K562 (cell line): ENCODE data around the gene EGFL7. TPM values are rescaled to one million over a fixed set of nuclear protein-coding genes. Genes with fewer than 3 reads are reported as not detected.

Source experiments
- ARID2 ChIP-seq: fragments of 450-650 bp; IDR thresholded peaks from 2 replicates; pipeline ENCODE4 v1.6.1; 2017; ENCODE audit warnings: antibody characterized with exemption, mild to moderate bottlenecking
- BACH1 ChIP-seq: fragments of 200-800 bp; sonication (Bioruptor generic); IDR thresholded peaks from 2 replicates; pipeline ENCODE4 v1.6.1; 2016; ENCODE audit warnings: missing genetic modification characterization, missing compliant biosample characterization
- BRD4 ChIP-seq: fragments of 200-600 bp; sonication (generic); IDR thresholded peaks from 2 replicates; pipeline ENCODE4 v1.6.1; 2017; ENCODE audit warnings: inconsistent platforms
- ELK1 ChIP-seq: sonication (generic); formaldehyde crosslinking; IDR thresholded peaks from 2 replicates; pipeline ENCODE4 v1.8.1; 2022; ENCODE audit warnings: missing genetic modification reagents
- FOXJ3 ChIP-seq: sonication (generic); formaldehyde crosslinking; IDR thresholded peaks from 2 replicates; pipeline ENCODE4 v1.4.0; 2020; ENCODE audit warnings: mild to moderate bottlenecking, missing genetic modification reagents
- GABPA ChIP-seq: fragments of 200-800 bp; sonication (Bioruptor generic); conservative IDR thresholded peaks from 2 replicates; pipeline ENCODE4 v1.6.1; 2016; ENCODE audit warnings: low read depth, missing genetic modification characterization, missing compliant biosample characterization
- HEY1 ChIP-seq: fragments of 250-450 bp; sonication (Bioruptor Pico); IDR thresholded peaks from 2 replicates; pipeline ENCODE4 v1.5.0; 2020; ENCODE audit warnings: mild to moderate bottlenecking, moderate library complexity, borderline replicate concordance
- JUND ChIP-seq, 2 experiments: IDR thresholded peaks; 2 replicates in 1 of 2; 3 replicates in 1 of 2; pipeline ENCODE4 v1.6.1; 2011; ENCODE audit warnings: borderline replicate concordance in 2 of 2, low read depth in 2 of 2, low read length in 2 of 2, improper control_type of control experiment in 1 of 2, missing biosample characterization in 1 of 2, missing genetic modification characterization in 1 of 2, missing genetic modification reagents in 1 of 2
- KLF13 ChIP-seq: fragments of 450-650 bp; IDR thresholded peaks from 2 replicates; pipeline ENCODE4 v1.6.1; 2016; ENCODE audit warnings: missing genetic modification characterization, low read depth, mild to moderate bottlenecking, missing compliant biosample characterization, moderate library complexity, borderline replicate concordance
- MBD2 ChIP-seq: sonication (generic); IDR thresholded peaks from 2 replicates; pipeline ENCODE4 v1.6.1; 2016; ENCODE audit warnings: low read depth, borderline replicate concordance
- NELFE ChIP-seq: IDR thresholded peaks from 2 replicates; pipeline ENCODE4 v1.6.1; 2011; ENCODE audit warnings: mild to moderate bottlenecking; ENCODE audit not compliant: insufficient read depth, insufficient read length
- NFXL1 ChIP-seq: fragments of 450-650 bp; formaldehyde crosslinking; IDR thresholded peaks from 2 replicates; pipeline ENCODE4 v1.4.0; 2021; ENCODE audit warnings: mild to moderate bottlenecking
- NUFIP1 ChIP-seq: fragments of 450-650 bp; IDR thresholded peaks from 2 replicates; pipeline ENCODE4 v1.6.1; 2018; ENCODE audit not compliant: partially characterized antibody
- XRCC4 ChIP-seq: IDR thresholded peaks from one replicate; pipeline ENCODE4 v1.6.1; 2011; ENCODE audit not compliant: insufficient read depth, insufficient read length; ENCODE audit errors: extremely low read depth
- ZBTB17 ChIP-seq: fragments of 450-650 bp; formaldehyde crosslinking; IDR thresholded peaks from 2 replicates; pipeline ENCODE4 v1.4.0; 2020; ENCODE audit warnings: mild to moderate bottlenecking
- ZBTB8A ChIP-seq: fragments of 450-650 bp; IDR thresholded peaks from 2 replicates; pipeline ENCODE4 v1.6.1; 2018; ENCODE audit warnings: mild to moderate bottlenecking, moderate library complexity; ENCODE audit not compliant: partially characterized antibody
- ZFP1 ChIP-seq: fragments of 450-650 bp; formaldehyde crosslinking; IDR thresholded peaks from 2 replicates; pipeline ENCODE4 v1.4.0; 2020; ENCODE audit warnings: mild to moderate bottlenecking, mixed read lengths
- ZFP91 ChIP-seq: sonication (generic); formaldehyde crosslinking; IDR thresholded peaks from 2 replicates; pipeline ENCODE4 v1.8.0; 2022; ENCODE audit warnings: mild to moderate bottlenecking, missing genetic modification reagents
- ZMIZ1 ChIP-seq, 2 experiments: fragments of 150-350 bp in 1 of 2; IDR thresholded peaks; 2 replicates each; pipeline ENCODE4 v1.6.1; 2012 to 2016; ENCODE audit warnings: low read depth in 2 of 2, low read length in 2 of 2, mild to moderate bottlenecking in 1 of 2, moderate library complexity in 1 of 2
- ZNF644 ChIP-seq: fragments of 200-800 bp; sonication (Bioruptor generic); IDR thresholded peaks from 2 replicates; pipeline ENCODE4 v1.6.1; 2016; ENCODE audit warnings: low read depth, missing genetic modification characterization, missing compliant biosample characterization
- ZNF695 ChIP-seq: fragments of 450-650 bp; formaldehyde crosslinking; IDR thresholded peaks from 2 replicates; pipeline ENCODE4 v1.4.0; 2020; ENCODE audit warnings: mild to moderate bottlenecking, moderate library complexity
- ZNF75A ChIP-seq: fragments of 450-650 bp; formaldehyde crosslinking; IDR thresholded peaks from 2 replicates; pipeline ENCODE4 v1.4.0; 2020; ENCODE audit warnings: mild to moderate bottlenecking
- polyA plus RNA-seq, 8 experiments: library from polyadenylated mRNA; depleted of rRNA in 4 of 8; stranded (reverse) in 5 of 8; unstranded in 3 of 8; fragments of >200 nt; fragmentation: Nextera tagmentation in 2 of 8; fragmentation: Illumina TruSeq in 1 of 8; extraction: Ambion mirVana in 2 of 8; extraction: Trizol in 1 of 8; gene quantifications; 2 replicates each; pipeline versions ENCODE4 v1.2.1 to v1.2.3, GENCODE V29; 2011 to 2014; ENCODE audit warnings: inconsistent platforms in 1 of 8, missing spikeins in 1 of 8
- total RNA-seq, 7 experiments: library from RNA; depleted of rRNA in 6 of 7; stranded (reverse); fragments of >200 nt in 6 of 7; fragmentation: Illumina TruSeq in 2 of 7; extraction: Trizol in 2 of 7; gene quantifications; 2 replicates each; pipeline versions ENCODE4 v1.2.1 to v1.2.3, GENCODE V29; 2011 to 2021; ENCODE audit warnings: low replicate concordance in 1 of 7

EGFL7 gene
- total and polyA plus RNA-seq, 9 of the 15 experiments (the other 6 are each of a cell fraction or from before 2014, with no cell fraction given) = 1.5 to 286 (median 55.5) TPM

- TF ChIP-seq XRCC4 (no peak), ZNF695 (no peak), NFXL1 (CRISPR knock-in tag) (no peak), NUFIP1 (no peak), ZNF75A (CRISPR knock-in tag) (no peak), ZNF644 (no peak), ZFP1 (CRISPR knock-in tag) (no peak), BACH1 (tag) (no peak), GABPA (tag) (peak; percentile 74), ELK1 (CRISPR knock-in tag) (no peak), FOXJ3 (no peak), ZMIZ1 (IDR thresholded peaks at IDR 0.05; ENCODE audit: low read depth in 2 of 2, low read length in 2 of 2) (peak in 1 of 2 experiments; percentile 82; a peak in 1 of 4 replicates), HEY1 (no peak), ZFP91 (no peak), ARID2 (no peak), NELFE (no peak), ZBTB17 (no peak), ZBTB8A (no peak), KLF13 (tag) (no peak), BRD4 (0 out of 2 replicates have a peak, but pooled peaks have one; percentile 42), MBD2 (peak; percentile 88), JUND (IDR thresholded peaks at IDR 0.05; ENCODE audit: borderline replicate concordance, low read depth, low read length) (peak; percentile 66), JUND (tag; IDR thresholded peaks at IDR 0.05; ENCODE audit: borderline replicate concordance, low read depth, low read length) (no peak; the same call in 2 of the 3 replicates)
These were observed at the start of gene EGFL7 (continued) for GRCh38 chr9:136662656-136663581.
